GM19328 (cell line): ENCODE results near the gene NTNG1.

Experiments
- ATAC-seq: cut with Tn5 transposase; IDR thresholded peaks from one replicate; pipeline ENCODE4 v1.9.1; 2021; ENCODE audit warnings: mild to moderate bottlenecking, moderate library complexity; ENCODE audit not compliant: unreplicated experiment

Gene NTNG1

DNA sequence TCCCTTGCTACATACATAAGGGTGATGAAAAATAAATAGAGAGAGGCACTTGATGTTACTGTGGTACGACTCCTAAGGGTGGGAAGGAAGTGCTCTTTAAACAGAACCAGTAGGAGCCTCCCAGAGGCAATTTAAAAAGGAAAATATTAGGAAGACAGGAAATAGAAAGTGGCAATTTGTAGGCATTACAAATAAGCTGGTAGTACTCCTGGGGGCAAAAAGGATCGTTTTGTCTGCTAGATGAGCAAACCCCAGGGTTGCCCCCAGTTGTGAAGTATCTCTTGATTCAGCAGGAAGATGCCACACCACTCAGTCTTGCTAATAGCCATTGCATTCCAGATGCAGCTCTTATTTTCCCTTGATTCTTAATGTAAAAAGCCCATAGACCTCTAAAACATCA, 303.0 kb downstream of the NTNG1 start:
- ATAC-seq = no peak

DNA sequence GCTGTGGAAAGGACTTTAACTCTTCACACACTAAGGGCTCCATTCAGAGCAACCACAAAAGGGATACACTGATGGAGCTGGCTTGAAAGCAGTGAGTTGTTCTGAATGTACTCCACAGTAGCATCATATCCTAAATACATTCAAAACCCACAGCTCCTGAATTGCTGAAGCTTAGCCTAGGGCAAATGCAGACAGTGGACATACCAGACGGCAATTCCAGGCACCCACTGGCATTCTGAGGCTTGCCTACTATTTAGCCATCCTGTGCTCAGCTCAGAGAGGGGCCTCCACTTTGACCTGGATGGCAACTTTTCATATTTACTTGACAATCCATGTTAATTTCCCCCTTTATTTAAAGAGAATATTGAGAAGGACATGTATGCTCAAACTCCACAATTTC, 303.5 kb downstream of the NTNG1 start:
- ATAC-seq = no peak

- no peak for ATAC-seq
Observed at GRCh38 chr1:107449326-107449725, 308.5 kb downstream of the NTNG1 start.

DNA sequence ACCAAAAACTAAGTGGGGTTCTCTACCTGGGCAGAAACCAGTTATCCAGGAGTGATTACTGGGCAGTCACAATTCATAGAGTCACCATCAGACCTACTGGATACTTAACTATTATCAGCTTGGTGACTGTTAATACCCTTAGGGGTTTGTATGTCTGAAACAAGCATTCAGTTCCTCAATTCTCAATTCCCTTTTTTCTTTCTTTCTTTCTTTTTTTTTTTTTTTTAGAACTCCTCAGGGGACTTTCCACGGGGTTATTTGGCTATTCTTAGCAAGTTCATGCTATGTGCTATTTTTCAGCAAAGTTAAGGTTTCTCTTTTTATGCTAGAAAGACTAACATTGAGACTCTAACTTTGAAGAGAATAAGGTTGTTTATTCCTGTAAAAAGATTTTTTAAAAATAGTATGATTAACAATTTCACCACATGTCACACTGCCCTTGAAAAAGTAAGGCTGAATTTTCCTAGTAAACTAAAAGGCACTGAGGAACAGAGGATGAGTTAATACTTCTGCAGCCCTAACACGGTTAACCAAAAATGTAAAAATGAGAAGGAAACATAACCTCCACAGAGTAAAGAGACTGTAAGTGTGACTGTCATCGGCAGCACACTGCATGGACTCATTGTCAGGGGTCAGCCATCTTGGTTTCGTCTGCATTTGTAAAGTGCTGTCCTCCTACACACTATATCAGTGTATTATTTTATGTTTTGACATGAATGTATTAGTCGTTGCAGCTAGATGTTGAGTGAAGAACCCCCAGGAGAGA, 310.2 kb downstream of the NTNG1 start:
- ATAC-seq = peak; percentile 65

GRCh38 chr1:107451715-107452114, 310.9 kb downstream of the NTNG1 start:
- peak; percentile 44 for ATAC-seq

- ATAC-seq = no peak
Observed at GRCh38 chr1:107454791-107455190, 314.0 kb downstream of the NTNG1 start.

DNA sequence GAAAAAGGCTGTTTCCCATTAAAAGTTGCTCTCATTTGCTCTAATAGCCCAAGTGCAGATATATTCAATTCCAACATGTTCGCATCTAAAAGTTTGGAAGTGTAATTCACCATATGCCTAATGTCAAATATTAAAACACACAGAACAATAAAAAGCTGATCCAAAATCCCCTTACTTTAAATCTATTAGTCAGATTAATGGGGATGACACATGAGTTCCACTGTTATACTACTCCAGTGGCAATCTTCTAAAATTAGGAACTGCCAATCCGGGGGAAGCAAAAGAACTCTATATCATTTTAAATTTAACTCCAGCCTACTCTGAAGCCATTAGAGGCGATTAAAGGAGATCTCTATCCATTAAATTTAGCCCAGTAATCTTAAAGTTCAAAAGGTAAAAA, 317.1 kb downstream of the NTNG1 start:
- ATAC-seq = no peak

- no peak for ATAC-seq
Observed at GRCh38 chr1:107459204-107459904, 318.5 kb downstream of the NTNG1 start.

DNA sequence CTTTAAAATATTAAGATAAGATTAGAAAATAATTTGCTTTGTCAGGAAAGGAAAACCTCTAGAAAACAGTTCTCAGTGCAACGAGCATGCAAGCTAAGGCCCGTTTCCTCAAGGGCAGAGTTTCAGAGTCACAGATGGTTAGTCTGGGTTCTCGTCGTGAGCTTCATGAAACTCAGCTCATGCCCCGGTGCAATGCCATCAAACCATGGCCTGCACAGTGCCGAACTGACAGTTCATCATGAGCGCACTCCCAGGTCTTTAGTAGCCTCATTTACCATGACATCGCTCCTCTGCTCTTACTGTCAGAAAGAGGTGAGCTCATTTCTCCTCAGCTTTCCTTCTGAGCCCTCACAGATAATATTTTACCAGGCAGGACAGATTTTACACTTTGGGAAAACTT, 319.2 kb downstream of the NTNG1 start:
- ATAC-seq = peak; percentile 51

DNA sequence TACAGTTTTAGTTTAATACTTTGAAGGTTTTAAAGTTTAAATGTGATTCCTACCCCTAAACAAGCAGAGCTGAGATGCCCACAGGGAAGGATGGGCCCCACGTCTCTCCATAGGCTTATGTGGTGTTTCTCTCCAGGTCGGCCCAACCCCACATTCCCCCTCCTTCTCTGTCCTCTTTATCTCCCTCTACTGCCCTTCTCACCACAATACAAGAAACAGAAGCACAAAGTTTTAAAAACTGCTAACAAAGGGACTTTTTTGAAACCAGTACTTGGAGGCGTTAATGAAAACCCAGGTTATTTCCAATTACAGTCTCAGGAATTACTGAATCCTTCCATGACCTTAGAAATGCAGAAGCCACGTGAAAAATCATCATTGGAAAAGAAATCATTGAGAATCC, 324.0 kb downstream of the NTNG1 start:
- ATAC-seq = no peak

DNA sequence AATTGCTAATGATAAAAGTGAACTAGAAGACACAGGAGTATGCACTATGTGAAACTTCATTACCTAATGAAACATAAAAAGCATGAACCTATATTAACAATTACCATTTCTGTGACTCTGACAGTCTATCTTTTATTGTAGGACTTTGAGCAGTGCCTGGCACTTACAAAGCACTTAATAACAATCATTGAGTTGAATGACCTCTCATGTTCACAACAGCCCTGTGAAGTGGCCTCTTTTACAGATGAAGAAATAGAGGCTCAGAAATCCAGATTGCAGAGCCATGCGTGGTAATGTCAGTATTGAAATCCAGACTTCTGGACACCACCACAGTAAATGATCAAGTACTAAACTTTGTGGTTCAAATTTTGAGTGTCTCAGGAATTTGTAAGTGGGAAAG, 326.4 kb downstream of the NTNG1 start:
- no peak for ATAC-seq

DNA sequence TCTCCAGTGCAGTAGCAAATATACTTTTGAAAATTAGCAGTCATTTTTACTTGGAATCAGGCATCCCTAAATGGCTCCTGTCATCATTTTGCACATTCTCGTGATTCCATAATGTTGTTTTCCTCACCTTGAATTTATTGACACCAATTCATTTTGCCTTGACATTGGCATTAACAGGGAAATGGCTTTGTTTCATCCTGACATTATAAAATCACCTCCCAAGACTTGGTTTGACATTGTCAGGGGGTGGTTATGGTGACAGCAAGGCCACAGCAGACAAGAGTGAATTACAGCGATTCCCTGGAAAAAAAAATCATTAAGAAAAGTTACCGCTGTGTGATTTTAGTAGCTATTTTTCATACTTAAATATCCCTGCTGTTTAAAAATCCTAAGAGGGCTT, 327.0 kb downstream of the NTNG1 start:
- ATAC-seq = no peak

DNA sequence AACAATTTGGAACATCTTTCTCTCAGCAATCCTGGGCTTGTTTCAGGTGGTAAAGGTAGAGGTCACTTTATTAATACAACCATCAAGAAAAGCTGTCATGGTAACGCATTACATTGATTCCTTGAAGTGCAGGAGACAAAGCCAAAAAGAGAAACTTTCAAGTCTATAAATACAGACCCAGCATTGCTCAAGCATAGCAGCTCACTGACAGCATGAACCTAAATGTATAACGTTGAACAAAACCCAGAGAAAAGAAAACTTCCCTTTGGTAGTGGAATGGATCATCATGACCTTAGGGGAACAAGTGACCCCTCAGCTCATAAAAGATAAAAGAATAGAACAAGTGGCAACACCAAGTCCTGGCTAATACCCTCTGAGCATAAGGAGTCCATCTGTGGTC, 332.2 kb downstream of the NTNG1 start:
- ATAC-seq = no peak

DNA sequence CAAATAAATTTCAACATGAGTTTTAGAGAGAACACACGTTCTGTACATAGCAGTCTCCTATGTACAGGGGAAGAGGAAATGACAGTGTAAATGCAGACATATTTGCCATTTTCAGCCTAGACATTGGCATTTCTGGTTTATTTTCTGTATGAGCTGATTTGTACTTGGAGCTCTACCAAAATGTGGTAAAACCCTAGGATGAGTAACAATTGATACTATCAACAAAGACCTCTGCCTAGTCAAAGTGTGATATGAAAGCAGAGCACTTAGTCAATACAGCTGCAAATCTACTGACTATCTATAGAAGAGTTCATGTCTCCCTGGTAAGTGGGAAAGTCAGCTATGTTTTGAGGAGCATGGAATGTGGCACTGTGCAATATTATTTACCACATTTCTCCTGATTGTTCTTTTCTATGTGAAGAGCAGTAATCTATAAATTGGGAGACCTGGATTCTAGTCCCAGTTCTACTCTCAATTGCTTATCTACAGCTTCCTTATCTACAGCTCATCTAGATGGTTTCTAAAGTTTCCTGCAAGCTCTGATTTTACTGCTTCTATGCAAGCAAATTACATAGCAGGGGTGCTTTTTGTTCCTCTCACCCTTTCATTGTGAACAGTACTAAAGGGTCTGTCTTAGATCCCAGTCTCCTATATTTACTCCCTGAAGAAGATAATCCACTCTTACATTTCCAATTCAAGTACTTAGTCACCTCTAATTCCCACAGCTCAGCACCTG, 334.2 kb downstream of the NTNG1 start:
- peak; percentile 51 for ATAC-seq

GRCh38 chr1:107477233-107477632, 336.4 kb downstream of the NTNG1 start:
- no peak for ATAC-seq

DNA sequence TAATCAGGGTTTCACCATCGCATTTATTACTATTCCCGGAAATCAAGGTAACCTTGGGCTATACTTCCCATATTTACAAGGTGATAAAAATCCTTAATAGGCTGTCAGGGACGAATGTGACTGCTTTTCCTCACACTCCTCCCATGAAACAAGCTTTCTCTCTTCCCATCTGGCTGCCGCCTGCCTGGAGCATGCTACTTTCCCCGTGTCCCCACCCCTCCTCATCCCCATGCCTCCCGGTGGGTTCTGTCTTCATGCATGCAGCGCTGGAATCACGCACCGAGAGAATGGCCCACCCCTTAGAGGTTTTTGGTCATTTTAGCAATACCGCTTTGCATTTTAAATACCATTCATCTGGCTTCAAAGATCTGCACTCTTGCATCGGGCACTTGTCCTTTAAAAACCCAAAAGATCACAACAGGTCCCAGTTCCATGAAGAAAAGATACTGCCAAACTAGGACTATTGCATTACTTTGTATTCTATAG, 339.1 kb downstream of the NTNG1 start:
- ATAC-seq = no peak

- ATAC-seq = no peak
Observed at GRCh38 chr1:107480548-107481415, 339.9 kb downstream of the NTNG1 start.

- ATAC-seq = no peak
Observed at GRCh38 chr1:107481756-107482384, 341.0 kb downstream of the NTNG1 start.

DNA sequence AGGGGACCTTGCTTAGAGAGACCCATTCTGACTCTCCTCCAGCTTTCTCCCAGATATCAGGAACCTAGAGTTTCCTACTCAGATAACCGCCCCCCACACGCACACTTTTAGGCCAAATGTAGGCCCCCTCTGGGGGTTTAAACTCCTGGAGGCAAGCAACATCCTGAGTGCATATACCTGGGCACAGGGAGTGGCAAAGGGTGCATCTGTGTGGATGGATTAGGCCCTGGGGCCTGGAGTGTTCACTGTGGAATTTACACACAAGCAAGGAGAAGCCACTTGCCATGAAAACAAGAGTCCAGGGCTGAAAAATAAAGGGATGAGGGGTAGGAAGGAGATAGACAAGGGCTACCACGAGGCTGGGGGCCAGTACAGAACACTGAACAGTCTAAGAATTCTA, 343.1 kb downstream of the NTNG1 start:
- ATAC-seq = no peak

GRCh38 chr1:107486349-107486748, 345.5 kb downstream of the NTNG1 start:
- ATAC-seq = no peak
